Neutrophil (primary cell): ENCODE results near the gene GRIN2A.

ENCODE experiments used
- H3K27ac ChIP-seq: fragments of 200-600 bp; sonication (generic); 2 replicates; pipeline ENCODE4 v1.5.1; 2016; ENCODE audit warnings: mild to moderate bottlenecking, moderate library complexity
- H3K27me3 ChIP-seq: fragments of 200-600 bp; sonication (generic); 2 replicates; pipeline ENCODE4 v1.6.0; 2016; ENCODE audit warnings: mild to moderate bottlenecking
- H3K36me3 ChIP-seq: fragments of 200-600 bp; sonication (generic); 2 replicates; pipeline ENCODE4 v1.5.1; 2017
- H3K4me1 ChIP-seq, 2 experiments: fragments of 200-600 bp in 1 of 2; sonication (generic) in 1 of 2; 1 replicate in 1 of 2; 2 replicates in 1 of 2; pipeline versions ENCODE4 v1.5.1 to v1.6.1; 2013 to 2016; ENCODE audit warnings: low read depth in 1 of 2, low read length in 1 of 2, mild to moderate bottlenecking in 1 of 2, moderate library complexity in 1 of 2; ENCODE audit not compliant: control insufficient read depth in 1 of 2, insufficient read depth in 1 of 2
- H3K4me3 ChIP-seq, 2 experiments: fragments of 200-600 bp in 1 of 2; sonication (generic) in 1 of 2; 1 replicate in 1 of 2; 2 replicates in 1 of 2; pipeline ENCODE4 v1.5.1; 2013 to 2016; ENCODE audit warnings: low read depth in 1 of 2, low read length in 1 of 2, mild to moderate bottlenecking in 1 of 2, moderate library complexity in 1 of 2
- H3K9me3 ChIP-seq: fragments of 200-600 bp; sonication (generic); 2 replicates; pipeline ENCODE4 v1.5.1; 2016
- TF ChIP-seq, protein P1 (sequence below): fragments of 200-600 bp; sonication (generic); IDR thresholded peaks from 2 replicates; pipeline ENCODE4 v1.5.1; 2016; ENCODE audit warnings: antibody characterized with exemption

Gene GRIN2A

DNA sequence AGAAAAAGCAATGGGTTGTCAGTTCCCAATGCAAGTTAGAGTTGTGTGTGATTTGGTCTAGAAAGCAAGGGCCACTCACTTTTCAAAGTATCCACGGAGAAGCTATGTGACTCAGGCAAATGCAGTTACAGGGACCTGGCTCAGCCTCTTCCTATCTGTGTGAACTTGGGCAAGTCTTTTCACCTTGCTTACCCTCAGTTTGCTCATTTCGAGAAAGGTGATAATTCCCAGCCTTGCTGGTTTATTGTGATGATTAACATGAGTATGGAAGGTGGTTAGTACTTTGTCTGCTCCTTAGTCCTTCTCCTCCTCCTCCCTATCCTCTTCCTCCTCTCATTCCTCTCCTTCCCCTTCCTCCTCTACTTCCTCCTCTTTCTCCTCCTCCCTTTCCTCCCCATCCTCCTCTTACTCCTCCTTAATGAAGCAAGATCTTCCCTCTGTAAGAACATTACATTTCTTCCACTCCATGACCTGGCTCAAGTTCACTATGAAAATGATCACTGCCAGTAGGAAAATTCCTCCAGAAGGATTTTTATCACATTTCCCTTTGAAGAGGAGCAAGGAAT is 204.0 kb downstream of the GRIN2A start:
- Histone ChIP-seq H3K4me3 (no peak overlapping the region), H3K36me3 (no peaks in the 10 kb centered on the region), H3K27me3 (no peaks in the 10 kb centered on the region), H3K27ac (no peak overlapping the region), H3K9me3 (no peaks in the 10 kb centered on the region), H3K4me1 (no peaks in the 10 kb centered on the region)
- TF ChIP-seq, protein P1, sequence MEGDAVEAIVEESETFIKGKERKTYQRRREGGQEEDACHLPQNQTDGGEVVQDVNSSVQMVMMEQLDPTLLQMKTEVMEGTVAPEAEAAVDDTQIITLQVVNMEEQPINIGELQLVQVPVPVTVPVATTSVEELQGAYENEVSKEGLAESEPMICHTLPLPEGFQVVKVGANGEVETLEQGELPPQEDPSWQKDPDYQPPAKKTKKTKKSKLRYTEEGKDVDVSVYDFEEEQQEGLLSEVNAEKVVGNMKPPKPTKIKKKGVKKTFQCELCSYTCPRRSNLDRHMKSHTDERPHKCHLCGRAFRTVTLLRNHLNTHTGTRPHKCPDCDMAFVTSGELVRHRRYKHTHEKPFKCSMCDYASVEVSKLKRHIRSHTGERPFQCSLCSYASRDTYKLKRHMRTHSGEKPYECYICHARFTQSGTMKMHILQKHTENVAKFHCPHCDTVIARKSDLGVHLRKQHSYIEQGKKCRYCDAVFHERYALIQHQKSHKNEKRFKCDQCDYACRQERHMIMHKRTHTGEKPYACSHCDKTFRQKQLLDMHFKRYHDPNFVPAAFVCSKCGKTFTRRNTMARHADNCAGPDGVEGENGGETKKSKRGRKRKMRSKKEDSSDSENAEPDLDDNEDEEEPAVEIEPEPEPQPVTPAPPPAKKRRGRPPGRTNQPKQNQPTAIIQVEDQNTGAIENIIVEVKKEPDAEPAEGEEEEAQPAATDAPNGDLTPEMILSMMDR = no peak

DNA sequence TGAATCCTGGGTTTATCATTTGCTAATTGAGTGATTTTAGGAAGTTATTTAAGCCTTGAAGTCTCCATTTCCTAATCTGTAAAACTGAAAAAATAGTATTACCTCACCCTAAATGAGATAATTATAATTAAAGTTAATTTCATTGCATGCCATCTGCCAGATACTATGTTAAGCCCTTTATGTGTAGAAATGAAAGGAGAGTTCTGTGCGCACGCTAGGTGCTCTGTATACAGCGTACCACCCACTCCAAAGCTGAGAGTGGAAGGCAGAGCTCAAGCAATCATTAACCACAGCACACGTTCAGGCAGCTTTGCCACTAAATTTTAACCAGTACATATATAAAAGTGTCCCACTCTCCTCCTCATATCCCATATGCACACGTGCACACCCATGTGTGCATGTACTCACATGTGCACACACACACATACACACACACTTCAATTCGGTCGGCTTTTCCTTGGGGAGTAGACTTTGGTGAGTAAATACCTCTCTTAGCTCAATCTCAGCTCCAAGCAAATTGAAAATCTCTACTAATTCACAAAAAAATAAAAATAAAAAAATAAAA is 204.8 kb downstream of the GRIN2A start:
- Histone ChIP-seq H3K27ac (no peak overlapping the region), H3K4me1 (no peaks in the 10 kb centered on the region), H3K4me3 (no peak overlapping the region), H3K27me3 (no peaks in the 10 kb centered on the region), H3K9me3 (no peaks in the 10 kb centered on the region), H3K36me3 (no peaks in the 10 kb centered on the region)
- TF ChIP-seq, protein P1 = no peak

DNA sequence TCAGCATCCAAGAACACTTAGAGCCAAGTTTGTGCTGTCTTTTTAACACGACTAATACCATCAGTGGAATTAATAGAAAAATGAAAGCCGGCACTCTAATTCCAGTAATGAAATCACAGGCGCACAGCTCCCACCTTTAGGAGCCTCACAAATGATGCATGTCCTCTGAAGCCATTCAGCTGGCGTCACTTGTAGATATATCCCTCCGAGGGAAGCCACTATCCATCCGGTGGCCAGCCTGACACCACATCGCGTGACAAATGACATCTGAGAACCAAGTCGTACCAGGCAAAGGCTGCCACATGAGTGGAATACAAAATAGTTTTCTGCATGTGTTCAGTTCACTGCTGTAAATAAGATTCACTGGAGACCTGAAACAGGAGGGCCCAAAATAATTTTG is 205.6 kb downstream of the GRIN2A start:
- Histone ChIP-seq H3K4me3 (no peak overlapping the region), H3K4me1 (no peaks in the 10 kb centered on the region), H3K36me3 (no peaks in the 10 kb centered on the region), H3K27ac (no peak overlapping the region), H3K27me3 (no peaks in the 10 kb centered on the region), H3K9me3 (no peaks in the 10 kb centered on the region)
- TF ChIP-seq, protein P1 = no peak

DNA sequence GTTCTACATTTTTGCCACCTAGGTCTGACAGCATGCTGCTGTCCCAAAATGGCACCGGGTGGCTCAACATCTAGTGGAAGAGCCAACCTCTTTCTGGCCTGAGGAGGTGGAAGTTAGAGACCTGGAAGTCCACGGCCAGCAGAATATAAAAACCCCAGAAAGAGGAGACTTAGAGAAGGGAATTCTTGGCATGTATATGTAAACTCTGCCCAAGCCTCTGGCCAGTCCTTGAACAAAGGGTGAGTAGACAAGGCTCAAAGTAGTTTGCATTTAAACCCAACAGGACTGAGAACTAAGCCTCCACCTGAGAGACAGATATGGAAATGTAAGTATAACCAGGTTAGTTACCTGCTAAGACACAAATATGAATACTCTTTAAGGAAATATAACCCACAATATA is 210.3 kb downstream of the GRIN2A start:
- Histone ChIP-seq H3K27ac (no peak overlapping the region), H3K27me3 (no peaks in the 10 kb centered on the region), H3K4me3 (no peak overlapping the region), H3K4me1 (no peaks in the 10 kb centered on the region), H3K36me3 (no peaks in the 10 kb centered on the region), H3K9me3 (no peaks in the 10 kb centered on the region)
- TF ChIP-seq, protein P1 = no peak

DNA sequence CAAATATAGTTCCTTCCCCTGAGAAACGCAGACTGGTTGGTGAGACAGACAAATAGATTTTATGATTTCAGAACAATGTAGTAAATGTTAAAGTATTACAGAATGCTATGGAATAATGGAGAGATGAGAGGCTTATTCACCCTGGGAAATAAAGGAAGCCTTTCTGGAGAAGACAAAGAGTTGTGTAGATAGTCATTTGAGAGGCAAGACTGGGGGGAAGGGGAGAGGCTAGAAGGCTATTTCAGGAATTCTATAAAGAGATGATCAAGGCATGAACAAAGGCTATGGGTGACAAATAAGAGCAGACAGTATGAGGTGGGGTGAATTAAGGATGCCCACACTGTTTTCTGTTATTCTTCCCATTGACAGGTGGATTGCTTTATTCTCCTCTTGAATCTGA is 211.4 kb downstream of the GRIN2A start:
- H3K4me3 ChIP-seq = no peak overlapping the region
- TF ChIP-seq, protein P1 = no peak
- no peaks in the 10 kb centered on the region for H3K9me3 ChIP-seq
- H3K4me1 ChIP-seq = no peaks in the 10 kb centered on the region
- no peak overlapping the region for H3K27ac ChIP-seq
- H3K36me3 ChIP-seq = no peaks in the 10 kb centered on the region
- H3K27me3 ChIP-seq = no peaks in the 10 kb centered on the region
